Smooth muscle cell (in vitro differentiated cells): ENCODE data around the gene PTPN6. TPM values are rescaled to one million over a fixed set of nuclear protein-coding genes. Genes with fewer than 3 reads are reported as not detected.

Experiments used
- DNase-seq: peaks from one replicate; lab custom pipeline; 2025; ENCODE audit not compliant: unreplicated experiment; lab: John Stamatoyannopoulos, UW
- H2AFZ ChIP-seq: fragments of 200-600 bp; sonication (generic); 2 replicates; pipeline ENCODE4 v1.6.0; 2016; ENCODE audit warnings: antibody characterized with exemption, low read depth, mild to moderate bottlenecking
- H3F3A ChIP-seq: fragments of 200-600 bp; sonication (generic); 2 replicates; pipeline ENCODE4 v1.6.0; 2017; ENCODE audit warnings: antibody characterized with exemption, low read depth
- H3K27ac ChIP-seq: fragments of 200-600 bp; sonication (generic); 2 replicates; pipeline ENCODE4 v1.5.1; 2016; ENCODE audit warnings: low read depth, mild to moderate bottlenecking
- H3K27me3 ChIP-seq: fragments of 200-600 bp; sonication (generic); 2 replicates; pipeline ENCODE4 v1.6.1; 2016; ENCODE audit warnings: low read depth, mild to moderate bottlenecking
- H3K36me3 ChIP-seq: fragments of 200-600 bp; sonication (generic); 2 replicates; pipeline ENCODE4 v1.5.1; 2016; ENCODE audit warnings: low read depth
- H3K4me1 ChIP-seq: fragments of 200-600 bp; sonication (generic); 2 replicates; pipeline ENCODE4 v1.5.1; 2016; ENCODE audit warnings: low read depth
- H3K4me2 ChIP-seq: fragments of 200-600 bp; sonication (generic); 2 replicates; pipeline ENCODE4 v1.6.0; 2016; ENCODE audit warnings: mild to moderate bottlenecking
- H3K4me3 ChIP-seq: fragments of 200-600 bp; sonication (generic); 2 replicates; pipeline ENCODE4 v1.5.1; 2016; ENCODE audit warnings: mild to moderate bottlenecking
- H3K79me2 ChIP-seq: fragments of 200-600 bp; sonication (generic); 2 replicates; pipeline ENCODE4 v1.6.0; 2016; ENCODE audit warnings: low read depth, mild to moderate bottlenecking
- H3K9ac ChIP-seq: fragments of 200-600 bp; sonication (generic); 2 replicates; pipeline ENCODE4 v1.6.0; 2016; ENCODE audit warnings: low read depth
- H3K9me3 ChIP-seq: fragments of 200-600 bp; sonication (generic); replicated peaks from 2 replicates; pipeline ENCODE4 v1.5.1; 2016; ENCODE audit warnings: low read depth
- H4K20me1 ChIP-seq: fragments of 200-600 bp; sonication (generic); 2 replicates; pipeline ENCODE4 v1.6.0; 2016; ENCODE audit warnings: low read depth
- CTCF ChIP-seq: fragments of 200-600 bp; sonication (generic); IDR thresholded peaks from 2 replicates; pipeline ENCODE4 v1.5.1; 2017; ENCODE audit warnings: borderline replicate concordance, mild to moderate bottlenecking, antibody characterized with exemption; ENCODE audit not compliant: insufficient read depth, poor library complexity, severe bottlenecking
- WGBS: methylation state at CpG from one replicate; pipeline ENCODE4 v1.1.7; 2016; ENCODE audit warnings: low lambda C conversion rate; 5-methylcytosine and 5-hydroxymethylcytosine counted together
- polyA plus RNA-seq: library from polyadenylated mRNA; unstranded; fragments of >200 nt; fragmentation: Nextera tagmentation; extraction: Ambion mirVana; gene quantifications from 2 replicates; pipeline ENCODE4 v1.2.1, GENCODE V29; 2016
- total RNA-seq: library from RNA; depleted of rRNA; stranded (reverse); fragments of >200 nt; gene quantifications from 2 replicates; pipeline ENCODE4 v1.2.3, GENCODE V29; 2014

Gene PTPN6
- total and polyA plus RNA-seq, 2 experiments from 2014 or later = 2.8 to 4.3 TPM

DNA sequence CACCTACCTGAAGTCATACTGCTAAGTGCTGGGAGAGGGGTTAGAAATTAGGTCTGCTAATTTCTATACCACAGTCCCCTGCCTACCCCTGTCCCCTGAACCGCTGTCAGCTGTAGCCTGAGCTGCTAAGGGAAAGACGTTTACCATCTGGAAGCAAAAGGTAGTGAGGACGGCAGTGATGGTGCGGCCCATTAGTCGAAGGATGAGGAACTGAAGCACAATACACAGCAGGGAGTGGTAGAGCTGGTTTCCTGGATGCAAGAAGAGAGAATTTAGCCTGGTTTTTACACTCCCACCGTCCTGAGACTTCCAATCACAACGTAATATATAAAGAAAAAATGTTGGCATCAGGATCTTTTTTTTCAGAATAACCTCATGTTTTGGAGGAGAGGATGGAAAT is 31.4 kb downstream of the PTPN6 start:
- no peak overlapping the region for H3K27ac ChIP-seq
- WGBS = 91% methylated on average over 7 of the region's 7 CpGs

GRCh38 chr12:6987956-6988553 is 36.9 kb downstream of the PTPN6 start:
- H3K27ac ChIP-seq = peak overlapping the region; percentile 67
- no peaks in the 10 kb centered on the region for H3K9me3 ChIP-seq
- 90% methylated on average over 11 of the region's 11 CpGs for WGBS
- H4K20me1 ChIP-seq = no peaks in the 10 kb centered on the region
- H2AFZ ChIP-seq = no peak overlapping the region
- H3F3A ChIP-seq = no peaks in the 10 kb centered on the region
- H3K4me3 ChIP-seq = no peak overlapping the region
- H3K36me3 ChIP-seq = no peaks in the 10 kb centered on the region
- H3K4me1 ChIP-seq = no peaks in the 10 kb centered on the region
- no peaks in the 10 kb centered on the region for H3K79me2 ChIP-seq
- no peak for DNase-seq
- no peak for TF ChIP-seq CTCF
- H3K4me2 ChIP-seq = no peak overlapping the region
- H3K9ac ChIP-seq = peak overlapping the region; percentile 32
- no peaks in the 10 kb centered on the region for H3K27me3 ChIP-seq

More for the DNA sequence above, 31.4 kb downstream of the PTPN6 start:
- Histone ChIP-seq H2AFZ (no peak overlapping the region), H3K9ac (no peak overlapping the region), H3K4me1 (no peaks in the 10 kb centered on the region), H4K20me1 (no peaks in the 10 kb centered on the region), H3F3A (no peaks in the 10 kb centered on the region), H3K9me3 (no peaks in the 10 kb centered on the region), H3K4me3 (no peak overlapping the region), H3K4me2 (no peak overlapping the region), H3K79me2 (no peaks in the 10 kb centered on the region), H3K36me3 (no peaks in the 10 kb centered on the region), H3K27me3 (no peaks in the 10 kb centered on the region)
- no peak for TF ChIP-seq CTCF
- no peak for DNase-seq

GRCh38 chr12:6996040-6996441 is 44.9 kb downstream of the PTPN6 start:
- Histone ChIP-seq H3K4me2 (peak overlapping the region; percentile 5), H3K4me3 (no peak overlapping the region), H4K20me1 (peaks cover 10% of the 10 kb centered on the region), H3K27ac (no peak overlapping the region), H3K79me2 (no peaks in the 10 kb centered on the region), H3F3A (no peaks in the 10 kb centered on the region), H3K27me3 (no peaks in the 10 kb centered on the region), H3K36me3 (peaks cover 7% of the 10 kb centered on the region), H3K9me3 (no peaks in the 10 kb centered on the region), H3K9ac (no peak overlapping the region), H3K4me1 (peaks cover 8% of the 10 kb centered on the region), H2AFZ (no peak overlapping the region)
- TF ChIP-seq CTCF = no peak
- no peak for DNase-seq
- 5% methylated on average over 2 of the region's 2 CpGs for WGBS
